PC-3 (cell line): Measurements from ENCODE around the gene PRAMEF12.
"Not testable (repeated sequence)": the region's sequence is repeated elsewhere in the genome, so short reads cannot be mapped to it uniquely, and the experiment has no call there.

Experiments
- EZH2 ChIP-seq: fragments of 300-600 bp; sonication (generic); IDR thresholded peaks from one replicate; pipeline ENCODE4 v1.6.1; 2017; ENCODE audit warnings: antibody characterized with exemption, mild to moderate bottlenecking, low read length; ENCODE audit not compliant: unreplicated experiment
- EZH2phosphoT487 ChIP-seq: fragments of 300-600 bp; sonication (generic); IDR thresholded peaks from 2 replicates; pipeline ENCODE4 v1.6.1; 2018; ENCODE audit warnings: mild to moderate bottlenecking, antibody characterized with exemption, low read length, borderline replicate concordance
- TF ChIP-seq, protein P1 (sequence below): fragments of 300-600 bp; sonication (generic); conservative IDR thresholded peaks from 2 replicates; pipeline ENCODE4 v1.5.1; 2017; ENCODE audit warnings: antibody characterized with exemption, low read depth, mild to moderate bottlenecking, low read length

DNA sequence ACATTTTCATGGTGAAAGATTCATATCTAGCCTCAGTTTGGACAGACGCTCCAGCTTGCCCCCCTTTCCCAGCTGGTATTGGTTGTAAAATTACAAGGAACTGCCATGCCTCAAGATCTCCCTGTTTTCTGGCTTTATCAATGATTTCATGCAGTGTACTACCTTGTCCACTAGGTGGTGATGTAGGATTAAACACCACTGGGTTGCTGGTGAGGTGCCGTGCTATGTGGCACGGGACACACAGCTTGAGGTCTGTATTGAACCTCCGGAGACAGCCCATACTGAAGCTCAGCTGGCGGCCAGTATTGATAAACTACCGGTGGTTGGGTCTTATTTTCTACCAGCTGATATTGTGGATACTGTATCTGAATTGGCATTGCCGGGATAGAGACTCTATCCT, 10.2 kb downstream of the PRAMEF12 start:
- TF ChIP-seq, protein P1, sequence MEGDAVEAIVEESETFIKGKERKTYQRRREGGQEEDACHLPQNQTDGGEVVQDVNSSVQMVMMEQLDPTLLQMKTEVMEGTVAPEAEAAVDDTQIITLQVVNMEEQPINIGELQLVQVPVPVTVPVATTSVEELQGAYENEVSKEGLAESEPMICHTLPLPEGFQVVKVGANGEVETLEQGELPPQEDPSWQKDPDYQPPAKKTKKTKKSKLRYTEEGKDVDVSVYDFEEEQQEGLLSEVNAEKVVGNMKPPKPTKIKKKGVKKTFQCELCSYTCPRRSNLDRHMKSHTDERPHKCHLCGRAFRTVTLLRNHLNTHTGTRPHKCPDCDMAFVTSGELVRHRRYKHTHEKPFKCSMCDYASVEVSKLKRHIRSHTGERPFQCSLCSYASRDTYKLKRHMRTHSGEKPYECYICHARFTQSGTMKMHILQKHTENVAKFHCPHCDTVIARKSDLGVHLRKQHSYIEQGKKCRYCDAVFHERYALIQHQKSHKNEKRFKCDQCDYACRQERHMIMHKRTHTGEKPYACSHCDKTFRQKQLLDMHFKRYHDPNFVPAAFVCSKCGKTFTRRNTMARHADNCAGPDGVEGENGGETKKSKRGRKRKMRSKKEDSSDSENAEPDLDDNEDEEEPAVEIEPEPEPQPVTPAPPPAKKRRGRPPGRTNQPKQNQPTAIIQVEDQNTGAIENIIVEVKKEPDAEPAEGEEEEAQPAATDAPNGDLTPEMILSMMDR = peak; percentile 27; the same call in 1 of the 2 replicates
- not testable (repeated sequence) for TF ChIP-seq EZH2phosphoT487, EZH2
